GM03348 (cell line): ENCODE data around the gene SRRM1.
A peak's percentile ranks its signal among the peaks of the same experiment; 100 is the strongest.
"Not testable (repeated sequence)": the region's sequence is repeated elsewhere in the genome, so short reads cannot be mapped to it uniquely, and the experiment has no call there.

ENCODE experiments used
- DNase-seq: peaks from one replicate; pipeline ENCODE4 v3.0.0; 2012; ENCODE audit warnings: low spot score

SRRM1 gene

GRCh38 chr1:24694380-24694843, 51.3 kb downstream of the SRRM1 start:
- DNase-seq: peak; percentile 47

DNA sequence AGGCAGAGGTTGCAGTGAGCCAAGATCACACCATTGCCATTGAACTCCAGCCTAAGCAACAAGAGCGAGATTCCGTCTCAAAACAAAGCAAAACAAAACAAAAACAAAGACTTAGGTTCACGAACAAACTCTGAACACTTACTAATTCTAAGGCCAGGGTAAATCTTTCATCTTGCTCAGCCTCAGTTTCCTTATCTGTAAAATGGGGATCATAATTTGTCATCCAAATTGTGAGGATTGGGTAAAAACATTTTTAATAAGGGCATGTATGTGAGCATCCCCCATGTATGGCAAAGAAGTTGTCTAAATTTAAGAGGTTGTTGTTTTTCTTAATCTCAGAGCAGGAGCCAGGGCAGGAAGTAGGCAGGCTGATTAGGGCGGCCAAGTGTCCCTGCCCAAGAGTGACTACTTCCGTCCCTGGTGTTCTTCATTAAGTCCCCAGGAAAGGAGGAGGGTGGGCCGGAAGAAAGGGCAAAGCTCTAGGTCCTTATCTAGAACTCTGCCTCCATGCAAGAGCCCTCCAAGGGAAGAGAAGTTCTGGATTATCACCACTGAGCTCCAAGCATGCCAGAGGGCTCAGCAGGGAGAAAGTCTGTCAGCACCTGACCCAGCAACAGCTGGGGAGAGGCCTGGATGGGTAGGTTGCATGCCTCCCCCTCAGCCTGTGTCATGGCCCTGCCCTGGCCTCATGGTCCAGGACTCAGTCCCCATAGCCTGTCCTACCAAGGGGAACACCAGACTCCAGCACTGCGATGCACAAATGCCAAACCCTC, 52.3 kb downstream of the SRRM1 start:
- DNase-seq: no peak

- no peak for DNase-seq
Observed at GRCh38 chr1:24696041-24696755, 53.1 kb downstream of the SRRM1 start.

GRCh38 chr1:24696756-24697330, 53.7 kb downstream of the SRRM1 start:
- DNase-seq: no peak

GRCh38 chr1:24697453-24698001, 54.4 kb downstream of the SRRM1 start:
- not testable (repeated sequence) for DNase-seq

DNA sequence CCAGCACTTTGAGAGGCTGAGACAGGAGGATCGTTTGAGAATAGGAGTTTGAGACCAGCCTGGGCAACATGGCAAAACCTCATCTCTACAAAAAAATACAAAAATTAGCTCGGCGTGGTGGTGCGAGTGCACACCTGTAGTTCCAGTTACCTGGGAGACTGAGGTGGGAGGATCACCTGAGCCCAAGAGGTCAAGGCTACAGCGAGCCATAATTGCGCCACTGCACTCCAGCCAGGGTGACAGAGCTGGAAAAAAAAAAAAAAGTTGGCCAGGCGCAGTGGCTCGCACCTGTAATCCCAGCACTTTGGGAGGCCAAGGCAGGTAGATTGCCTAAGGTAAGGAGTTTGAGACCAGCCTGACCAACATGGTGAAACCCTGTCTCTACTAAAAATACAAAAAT, 55.2 kb downstream of the SRRM1 start:
- DNase-seq: not testable (repeated sequence)

GRCh38 chr1:24699628-24700027, 56.5 kb downstream of the SRRM1 start:
- no peak for DNase-seq

- DNase-seq: no peak
Observed at GRCh38 chr1:24702511-24703293, 59.6 kb downstream of the SRRM1 start.

DNA sequence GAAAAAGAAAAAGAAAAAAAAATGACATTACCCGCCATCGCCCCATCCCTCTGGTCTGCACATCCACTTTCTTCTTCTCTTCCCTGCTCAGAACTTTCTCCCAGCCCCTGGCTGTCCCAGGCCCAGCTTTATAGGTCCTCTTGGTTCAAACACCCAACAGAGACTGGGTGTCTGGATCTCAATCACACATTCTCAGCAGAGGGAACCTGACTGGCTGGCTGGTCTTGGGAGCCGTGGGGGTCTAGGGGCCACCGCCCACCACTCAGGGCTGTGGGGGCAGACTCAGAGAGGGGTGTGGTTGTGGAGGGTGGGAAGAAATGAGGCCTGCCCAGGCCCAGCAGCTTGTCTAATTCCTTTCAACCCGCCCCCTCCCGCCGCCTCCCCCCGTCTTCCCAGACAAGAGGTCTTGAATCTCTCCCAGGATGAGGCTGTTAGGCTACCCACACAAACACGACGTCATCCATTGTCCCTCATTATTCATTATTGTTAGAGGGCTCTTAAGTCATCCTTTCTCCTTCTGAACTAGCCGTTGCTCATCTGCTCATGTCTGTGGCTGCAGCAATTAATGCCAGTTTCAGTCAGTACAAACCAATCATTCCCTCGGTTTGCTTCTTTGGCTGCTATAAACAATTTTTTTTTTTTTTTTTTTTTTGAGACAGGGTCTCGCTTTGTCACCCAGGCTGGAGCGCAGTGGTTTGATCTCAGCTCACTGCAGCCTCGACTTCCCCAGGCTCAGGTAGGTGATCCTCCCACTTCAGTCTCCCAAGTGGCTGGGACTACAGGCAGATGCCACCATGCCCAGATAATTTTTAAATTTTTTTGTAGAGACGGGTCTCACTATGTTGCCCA, 61.5 kb downstream of the SRRM1 start:
- peak; percentile 66 for DNase-seq

- peak; percentile 76 for DNase-seq
Observed at GRCh38 chr1:24705260-24706073, 62.4 kb downstream of the SRRM1 start.

DNA sequence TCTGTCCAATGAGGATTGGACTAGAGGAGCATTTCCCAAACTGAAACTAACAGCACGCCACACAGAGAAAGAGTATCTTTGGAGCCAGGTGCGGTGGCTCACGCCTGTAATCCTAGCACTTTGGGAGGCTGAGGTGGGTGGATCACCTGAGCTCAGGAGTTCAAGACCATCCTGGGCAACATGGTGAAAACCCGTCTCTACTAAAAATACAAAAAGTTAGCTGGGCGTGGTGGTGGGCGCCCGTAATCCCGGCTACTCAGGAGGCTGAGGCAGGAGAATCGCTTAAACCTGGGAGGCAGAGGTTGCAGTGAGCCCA, 62.9 kb downstream of the SRRM1 start:
- DNase-seq: not testable (repeated sequence)

- DNase-seq: peak; percentile 24
Observed at GRCh38 chr1:24707687-24708086, 64.6 kb downstream of the SRRM1 start.

- no peak for DNase-seq
Observed at GRCh38 chr1:24708938-24709337, 65.8 kb downstream of the SRRM1 start.

- no peak for DNase-seq
Observed at GRCh38 chr1:24709791-24710441, 66.8 kb downstream of the SRRM1 start.

DNA sequence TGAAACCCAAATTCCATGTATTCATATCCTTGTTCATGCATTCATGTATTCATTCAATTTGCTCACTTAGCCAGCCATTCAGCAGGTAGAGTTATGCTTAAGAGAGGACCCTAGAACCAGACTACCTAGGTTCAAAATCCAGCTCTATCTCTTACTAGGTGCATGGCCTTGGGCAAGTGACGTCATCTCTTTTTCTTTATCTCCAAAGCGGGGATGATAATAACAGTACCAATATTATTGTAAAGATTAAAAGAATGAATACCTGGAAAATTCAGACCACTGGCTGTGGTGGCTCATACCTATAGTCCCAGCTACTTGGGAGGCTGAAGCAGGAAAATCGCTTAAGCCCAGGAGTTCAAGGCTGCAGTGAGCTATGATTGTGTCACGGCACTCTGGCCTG, 68.2 kb downstream of the SRRM1 start:
- DNase-seq: no peak

DNA sequence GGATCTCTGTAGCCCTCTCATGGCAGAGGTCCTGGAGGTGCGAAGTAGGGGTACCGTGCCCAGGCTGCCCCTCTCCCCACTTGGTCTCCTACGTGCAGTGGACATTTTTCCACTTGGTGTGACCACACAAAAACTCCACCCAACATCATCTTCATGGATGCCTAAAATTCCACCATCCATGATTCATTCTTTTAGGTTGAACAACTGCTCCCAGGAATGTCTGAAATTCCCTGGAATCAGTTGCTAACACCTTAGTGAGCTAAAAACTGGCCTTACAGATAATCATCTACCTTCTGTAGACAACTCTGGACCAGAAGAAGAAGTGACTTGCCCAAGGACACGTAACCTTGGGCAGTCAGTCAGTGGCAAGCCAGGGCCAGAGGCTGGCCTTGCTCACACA, 70.1 kb downstream of the SRRM1 start:
- peak; percentile 75 for DNase-seq

DNA sequence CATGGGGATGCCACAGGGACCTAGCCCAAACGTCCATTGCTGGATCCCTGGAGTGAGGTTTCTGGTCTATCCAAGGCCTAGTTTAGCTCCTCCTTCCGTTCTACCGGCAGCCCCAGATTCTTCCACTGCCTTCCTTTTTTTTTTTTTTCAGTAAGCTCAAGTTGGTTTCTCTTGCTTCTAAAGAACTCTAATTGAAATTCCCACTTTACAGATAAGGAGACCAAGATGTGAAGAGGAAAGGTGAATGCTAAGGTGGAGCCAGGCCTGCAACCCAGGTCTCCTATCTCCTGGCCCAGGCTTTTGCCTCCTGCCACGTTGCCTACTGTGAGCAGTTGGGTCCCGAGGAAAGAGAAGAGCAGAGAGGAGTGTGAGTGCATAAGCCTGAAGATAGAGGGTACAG, 70.6 kb downstream of the SRRM1 start:
- no peak for DNase-seq

DNA sequence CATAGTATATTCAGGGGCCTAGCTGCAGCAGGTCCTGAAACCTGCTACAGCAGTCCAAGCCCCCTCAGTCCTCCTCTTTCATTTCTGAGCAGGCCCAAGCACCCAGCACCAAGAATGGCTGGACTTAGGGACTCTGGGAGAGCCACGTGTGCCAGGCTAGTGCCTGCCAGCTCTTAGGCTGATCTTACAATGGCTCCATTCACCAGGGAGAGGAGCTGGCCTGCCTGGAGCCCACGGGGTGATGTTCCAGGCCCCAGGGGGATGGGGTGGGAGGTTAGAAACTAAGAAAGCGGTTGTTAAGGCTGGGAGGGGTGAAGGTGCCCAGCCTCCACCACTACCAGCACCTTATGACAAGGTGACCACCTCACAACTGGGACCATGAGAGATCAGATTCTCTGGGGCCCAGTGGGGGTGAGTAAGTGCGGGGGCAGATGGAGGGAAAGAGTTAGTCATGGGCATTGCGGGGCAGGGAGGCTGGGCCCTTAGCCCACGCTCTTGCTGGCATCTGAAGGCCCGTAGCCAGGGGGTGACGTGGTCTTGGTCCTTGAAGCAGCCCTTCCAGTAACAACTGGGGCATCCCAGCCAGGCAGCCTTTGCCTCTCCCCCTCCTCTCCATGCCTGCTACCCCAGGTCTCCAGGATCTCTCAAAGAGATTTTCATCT, 71.9 kb downstream of the SRRM1 start:
- peak; percentile 54 for DNase-seq

DNA sequence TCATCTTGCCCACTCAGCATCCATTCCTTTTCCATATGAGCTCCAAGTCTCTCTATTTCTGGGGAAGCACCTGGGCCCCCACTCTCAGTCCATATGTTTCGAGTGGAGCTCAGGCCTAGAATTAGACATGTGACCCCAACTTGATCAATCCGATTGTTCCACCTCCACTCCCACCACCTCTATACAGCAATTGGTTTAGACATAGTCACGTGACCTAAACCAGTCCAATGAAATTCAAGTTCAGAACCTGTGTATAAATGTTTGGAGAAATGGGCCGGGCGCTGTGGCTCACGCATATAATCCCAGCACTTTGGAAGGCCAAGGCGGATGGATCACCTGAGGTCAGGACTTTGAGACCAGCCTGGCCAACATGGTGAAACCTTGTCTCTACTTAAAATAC, 72.6 kb downstream of the SRRM1 start:
- DNase-seq: no peak
